ENCODE results near the gene MBNL2. TPM values are rescaled to one million over a fixed set of nuclear protein-coding genes. Genes with fewer than 3 reads are reported as not detected.

MBNL2 gene
- total and polyA plus RNA-seq, 2 of the 13 experiments (the other 11 are each of a cell fraction or from before 2014, with no cell fraction given), result 30.8 to 59.0 TPM

DNA sequence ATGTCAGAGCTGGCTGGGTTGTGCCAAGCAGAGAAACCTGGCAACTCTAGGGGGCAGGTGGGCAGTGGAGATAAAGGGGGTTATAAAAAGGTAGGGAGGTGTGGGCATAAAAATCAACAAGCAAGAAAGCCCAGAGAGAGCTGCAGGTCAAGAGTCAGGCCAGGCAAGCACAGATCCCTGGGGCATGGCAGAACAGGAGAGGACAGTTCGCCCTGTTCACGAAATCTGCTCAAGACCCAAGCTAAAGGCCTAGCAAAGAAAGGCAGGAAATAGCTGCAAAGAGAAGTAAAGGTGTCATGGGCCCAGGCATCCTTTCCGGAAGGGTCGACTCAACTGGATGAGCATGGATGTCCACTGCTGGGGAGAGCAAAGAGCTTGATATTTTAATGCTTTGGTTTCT, 3.4 kb downstream of the MBNL2 start:
- no peak for FAIRE-seq
- in situ Hi-C loops (cut with HindIII; ENCODE audit: extremely low pct_ligation_motif_present, low pct_unique_long_range_greater_than_20kb), result loop anchor here (10.0 kb wide), 1 partner anchor 119 kb away; no protein-coding TSS in a partner anchor
- Histone ChIP-seq H3K9ac (ENCODE audit: insufficient read depth, low read depth, low read length) (peak overlapping the region; percentile 86), H2AFZ (ENCODE audit: low read length) (no peak overlapping the region), H3K36me3 (replicated peaks in 1 of 2; ENCODE audit: control insufficient read depth in 1 of 2, insufficient read depth in 2 of 2, low read length in 2 of 2) (peaks cover 0 to 9% of the 10 kb centered on the region in 2 experiments; a peak in 2 of 5 replicates), H3K79me2 (ENCODE audit: insufficient read depth, low read length) (peaks cover 94% of the 10 kb centered on the region), H4K20me1 (ENCODE audit: insufficient read depth, low read length) (peaks cover 66% of the 10 kb centered on the region), H3K4me1 (ENCODE audit: insufficient read depth, low read length) (peaks cover 59% of the 10 kb centered on the region), H3K9me3 (ENCODE audit: low read length) (no peaks in the 10 kb centered on the region), H3K4me3 (replicated peaks in 1 of 3; ENCODE audit: insufficient read depth in 1 of 3, low read depth in 2 of 3, low read length in 3 of 3) (peak overlapping the region; percentile 78 to 95 (median 82)), H3K27ac (ENCODE audit: extremely low read length, insufficient read depth, low read length) (peak overlapping the region; percentile 92), H3K4me2 (ENCODE audit: low read depth, low read length) (peak overlapping the region; percentile 97), H3K27me3 (ENCODE audit: control insufficient read depth in 1 of 2, insufficient read depth in 2 of 2, low read length in 2 of 2) (no peaks in the 10 kb centered on the region; a peak in 1 of 5 replicates)
- ChIA-PET POLR2A (interaction anchor here (1.0 to 3.8 kb wide), 7 partner anchors 8 to 132 kb away, joined by 3 to 15 read pairs (median 7); no protein-coding TSS in a partner anchor), CTCF (ENCODE audit: low intra/inter-chr PET ratio, low total read pairs) (no interaction called here)
- intact Hi-C loops (cut with micrococcal nuclease; ENCODE audit: unreplicated experiment), result loop anchor here (10.0 kb wide), 1 partner anchor 209 kb away; the partner anchor contains the start of gene RAP2A
- DNase-seq (ENCODE audit: low spot score), result no peak
- BruUV-seq (replicated peaks), result no TSS peak
- peak; percentile 10 for ATAC-seq
- WGBS (ENCODE audit: low lambda C conversion rate), result 16% methylated on average over 4 of the region's 4 CpGs
- 0 out of 2 replicates have a peak, but pooled peaks have one; percentile 34 for TF ChIP-seq TARDBP (CRISPR knock-in tag; IDR thresholded peaks at IDR 0.05)
- TF ChIP-seq ZNF292 (CRISPR knock-in tag; IDR thresholded peaks at IDR 0.05; ENCODE audit: borderline replicate concordance, low read depth), result 0 out of 2 replicates have a peak, but pooled peaks have one; percentile 23
- TF ChIP-seq ZNF20 (CRISPR knock-in tag; IDR thresholded peaks at IDR 0.05), result no peak
- 0 out of 2 replicates have a peak, but pooled peaks have one; percentile 54 for TF ChIP-seq ARID2 (CRISPR knock-in tag; IDR thresholded peaks at IDR 0.05; ENCODE audit: borderline replicate concordance)
- TF ChIP-seq SMYD3 (CRISPR knock-in tag; IDR thresholded peaks at IDR 0.05), result 0 out of 2 replicates have a peak, but pooled peaks have one; percentile 44
- 0 out of 2 replicates have a peak, but pooled peaks have one; percentile 36 for TF ChIP-seq ZMAT3 (CRISPR knock-in tag; conservative IDR thresholded peaks at IDR 0.05)

DNA sequence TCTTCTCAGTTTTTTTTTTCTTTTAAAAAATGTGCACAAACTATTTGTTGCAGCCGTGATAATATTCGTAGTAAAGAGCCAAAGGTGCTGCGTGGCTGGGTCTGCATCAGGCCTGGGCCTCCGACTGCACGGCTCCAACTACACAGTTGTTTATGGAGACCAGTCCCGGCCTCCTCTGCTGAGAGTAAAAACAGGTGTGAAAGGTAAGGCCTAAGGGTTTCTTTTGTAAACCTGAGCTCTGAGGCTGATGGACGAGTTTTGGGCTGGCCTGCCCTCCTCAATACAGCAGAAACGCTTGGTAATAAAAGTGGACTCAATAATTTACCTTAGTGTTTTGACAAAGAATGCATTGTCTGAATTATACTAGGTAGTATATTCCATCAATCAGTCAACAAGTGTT, 3.9 kb downstream of the MBNL2 start:
- peak overlapping the region; percentile 86 for H3K9ac ChIP-seq (ENCODE audit: insufficient read depth, low read depth, low read length)
- CTCF ChIA-PET (ENCODE audit: low intra/inter-chr PET ratio, low total read pairs), result no interaction called here
- peak overlapping the region; percentile 78 to 95 (median 82) for H3K4me3 ChIP-seq (replicated peaks in 1 of 3; ENCODE audit: insufficient read depth in 1 of 3, low read depth in 2 of 3, low read length in 3 of 3)

More for the DNA sequence above, 3.9 kb downstream of the MBNL2 start:
- H2AFZ ChIP-seq (ENCODE audit: low read length), result no peak overlapping the region
- POLR2A ChIA-PET, result interaction anchor here (1.4 to 1.8 kb wide), 2 partner anchors 13 to 132 kb away, joined by 3 to 7 read pairs; no protein-coding TSS in a partner anchor
- no peaks in the 10 kb centered on the region; a peak in 1 of 5 replicates for H3K27me3 ChIP-seq (ENCODE audit: control insufficient read depth in 1 of 2, insufficient read depth in 2 of 2, low read length in 2 of 2)
- ATAC-seq, result 0 out of 3 replicates have a peak, but pooled peaks have one; percentile 10
- peaks cover 59% of the 10 kb centered on the region for H3K4me1 ChIP-seq (ENCODE audit: insufficient read depth, low read length)
- H3K36me3 ChIP-seq (replicated peaks in 1 of 2; ENCODE audit: control insufficient read depth in 1 of 2, insufficient read depth in 2 of 2, low read length in 2 of 2), result peaks cover 0 to 14% of the 10 kb centered on the region in 2 experiments; a peak in 2 of 5 replicates
- in situ Hi-C loops (cut with HindIII; ENCODE audit: extremely low pct_ligation_motif_present, low pct_unique_long_range_greater_than_20kb) (loop anchor here (10.0 kb wide), 1 partner anchor 119 kb away; no protein-coding TSS in a partner anchor), intact Hi-C loops (cut with micrococcal nuclease; ENCODE audit: unreplicated experiment) (loop anchor here (10.0 kb wide), 1 partner anchor 209 kb away; the partner anchor contains the start of gene RAP2A)
- no peaks in the 10 kb centered on the region for H3K9me3 ChIP-seq (ENCODE audit: low read length)
- BruUV-seq (replicated peaks), result no TSS peak
- no peak for DNase-seq (ENCODE audit: low spot score)
- TF ChIP-seq ZFX (CRISPR knock-in tag; IDR thresholded peaks at IDR 0.05; ENCODE audit: low read depth), result 0 out of 2 replicates have a peak, but pooled peaks have one; percentile 38
- 0 out of 2 replicates have a peak, but pooled peaks have one; percentile 3 for TF ChIP-seq SAP130 (CRISPR knock-in tag; IDR thresholded peaks at IDR 0.05; ENCODE audit: low read depth)
- peak; percentile 45; the same call in 1 of the 2 replicates for TF ChIP-seq RBFOX2 (IDR thresholded peaks at IDR 0.05; ENCODE audit: low read depth, low read length)
- TF ChIP-seq ZNF326 (CRISPR knock-in tag; IDR thresholded peaks at IDR 0.05; ENCODE audit: borderline replicate concordance), result no peak
- TF ChIP-seq, protein P1, sequence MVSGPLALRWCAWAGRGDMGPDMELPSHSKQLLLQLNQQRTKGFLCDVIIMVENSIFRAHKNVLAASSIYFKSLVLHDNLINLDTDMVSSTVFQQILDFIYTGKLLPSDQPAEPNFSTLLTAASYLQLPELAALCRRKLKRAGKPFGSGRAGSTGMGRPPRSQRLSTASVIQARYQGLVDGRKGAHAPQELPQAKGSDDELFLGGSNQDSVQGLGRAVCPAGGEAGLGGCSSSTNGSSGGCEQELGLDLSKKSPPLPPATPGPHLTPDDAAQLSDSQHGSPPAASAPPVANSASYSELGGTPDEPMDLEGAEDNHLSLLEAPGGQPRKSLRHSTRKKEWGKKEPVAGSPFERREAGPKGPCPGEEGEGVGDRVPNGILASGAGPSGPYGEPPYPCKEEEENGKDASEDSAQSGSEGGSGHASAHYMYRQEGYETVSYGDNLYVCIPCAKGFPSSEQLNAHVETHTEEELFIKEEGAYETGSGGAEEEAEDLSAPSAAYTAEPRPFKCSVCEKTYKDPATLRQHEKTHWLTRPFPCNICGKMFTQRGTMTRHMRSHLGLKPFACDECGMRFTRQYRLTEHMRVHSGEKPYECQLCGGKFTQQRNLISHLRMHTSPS (CRISPR knock-in tag; IDR thresholded peaks at IDR 0.05; ENCODE audit: low read depth), result no peak
- no peak for TF ChIP-seq ZFP41 (CRISPR knock-in tag; IDR thresholded peaks at IDR 0.05; ENCODE audit: borderline replicate concordance)
- TF ChIP-seq ZFY (CRISPR knock-in tag; IDR thresholded peaks at IDR 0.05), result peak; percentile 49
- 13% methylated on average over 8 of the region's 8 CpGs for WGBS (ENCODE audit: low lambda C conversion rate)
- H3K27ac ChIP-seq (ENCODE audit: extremely low read length, insufficient read depth, low read length), result peak overlapping the region; percentile 92
- H3K4me2 ChIP-seq (ENCODE audit: low read depth, low read length), result peak overlapping the region; percentile 97
- FAIRE-seq, result no peak
- H4K20me1 ChIP-seq (ENCODE audit: insufficient read depth, low read length), result peaks cover 71% of the 10 kb centered on the region
- peaks cover 98% of the 10 kb centered on the region for H3K79me2 ChIP-seq (ENCODE audit: insufficient read depth, low read length)
